MM.1S (cell line): ENCODE results near the gene CARD9.

Source experiments
- DNase-seq: peaks from one replicate; pipeline ENCODE4 v3.0.0-alpha.2; 2015
- H2AFZ ChIP-seq: fragments of 300-600 bp; sonication (generic); 2 replicates; pipeline ENCODE4 v1.6.0; 2016; ENCODE audit warnings: antibody characterized with exemption, low read length
- H3F3A ChIP-seq: fragments of 300-600 bp; sonication (generic); 2 replicates; pipeline ENCODE4 v1.6.1; 2016; ENCODE audit warnings: mild to moderate bottlenecking, antibody characterized with exemption, low read length, moderate library complexity, mixed read lengths; ENCODE audit not compliant: insufficient read depth
- H3K27ac ChIP-seq: fragments of 300-600 bp; sonication (generic); 2 replicates; pipeline ENCODE4 v1.5.1; 2016; ENCODE audit warnings: mild to moderate bottlenecking, low read length
- H3K27me3 ChIP-seq: fragments of 300-600 bp; sonication (generic); replicated peaks from 2 replicates; pipeline ENCODE4 v1.6.0; 2016; ENCODE audit warnings: low read length; ENCODE audit not compliant: insufficient read depth
- H3K36me3 ChIP-seq: fragments of 300-600 bp; sonication (generic); replicated peaks from 2 replicates; pipeline ENCODE4 v1.6.1; 2016; ENCODE audit warnings: mild to moderate bottlenecking, low read length, mixed read lengths; ENCODE audit not compliant: insufficient read depth
- H3K4me1 ChIP-seq: fragments of 300-600 bp; sonication (generic); 2 replicates; pipeline ENCODE4 v1.6.1; 2016; ENCODE audit warnings: low read length, mixed read lengths
- H3K4me2 ChIP-seq: fragments of 300-600 bp; sonication (generic); 2 replicates; pipeline ENCODE4 v1.6.0; 2016; ENCODE audit warnings: low read depth, low read length
- H3K4me3 ChIP-seq: fragments of 300-600 bp; sonication (generic); 2 replicates; pipeline ENCODE4 v1.5.1; 2016; ENCODE audit warnings: low read length, mixed read lengths
- H3K79me2 ChIP-seq: fragments of 300-600 bp; sonication (generic); 2 replicates; pipeline ENCODE4 v1.6.1; 2016; ENCODE audit warnings: mixed run types, low read length, mixed read lengths
- H3K9ac ChIP-seq: fragments of 300-600 bp; sonication (generic); 2 replicates; pipeline ENCODE4 v1.6.1; 2016; ENCODE audit warnings: low read length, mixed read lengths
- H3K9me2 ChIP-seq: fragments of 300-600 bp; sonication (generic); replicated peaks from 2 replicates; pipeline ENCODE4 v1.6.1; 2016; ENCODE audit warnings: mild to moderate bottlenecking, low read length, mixed read lengths; ENCODE audit not compliant: insufficient read depth
- H3K9me3 ChIP-seq: fragments of 300-600 bp; sonication (generic); replicated peaks from 2 replicates; pipeline ENCODE4 v1.6.1; 2016; ENCODE audit warnings: mild to moderate bottlenecking, low read length, mixed read lengths; ENCODE audit not compliant: insufficient read depth
- H4K20me1 ChIP-seq: fragments of 300-600 bp; sonication (generic); 2 replicates; pipeline ENCODE4 v1.6.1; 2016; ENCODE audit warnings: mild to moderate bottlenecking, low read length, moderate library complexity, mixed read lengths; ENCODE audit not compliant: insufficient read depth
- CTCF ChIP-seq: fragments of 300-600 bp; sonication (generic); IDR thresholded peaks from 2 replicates; pipeline ENCODE4 v1.5.1; 2016; ENCODE audit warnings: antibody characterized with exemption, low read length, mixed read lengths
- EZH2 ChIP-seq: fragments of 300-600 bp; sonication (generic); optimal IDR thresholded peaks from 2 replicates; pipeline ENCODE3; 2017; ENCODE audit warnings: low read depth, mild to moderate bottlenecking, antibody characterized with exemption, low read length, mixed read lengths
- EZH2phosphoT487 ChIP-seq: fragments of 300-600 bp; sonication (generic); IDR thresholded peaks from 2 replicates; pipeline ENCODE4 v1.6.1; 2018; ENCODE audit warnings: antibody characterized with exemption, low read length

Gene CARD9

GRCh38 chr9:136392538-136393449 is 19.3 kb upstream of the CARD9 start:
- Histone ChIP-seq H3K79me2 (peaks cover 7% of the 10 kb centered on the region), H3K4me2 (no peak overlapping the region), H3K9me3 (no peaks in the 10 kb centered on the region), H3K36me3 (peaks cover 4% of the 10 kb centered on the region; the same call in 1 of the 2 replicates), H3K9me2 (no peaks in the 10 kb centered on the region), H3F3A (no peaks in the 10 kb centered on the region), H2AFZ (no peak overlapping the region), H3K27ac (no peak overlapping the region), H3K9ac (no peak overlapping the region), H4K20me1 (no peaks in the 10 kb centered on the region), H3K4me3 (no peak overlapping the region), H3K4me1 (no peaks in the 10 kb centered on the region), H3K27me3 (no peaks in the 10 kb centered on the region)
- DNase-seq = no peak
- no peak for TF ChIP-seq EZH2
- no peak for TF ChIP-seq EZH2phosphoT487
- TF ChIP-seq CTCF = no peak

GRCh38 chr9:136391737-136392537 is 18.5 kb upstream of the CARD9 start:
- no peaks in the 10 kb centered on the region for H3K9me3 ChIP-seq
- H3K27me3 ChIP-seq = no peaks in the 10 kb centered on the region
- no peaks in the 10 kb centered on the region for H3F3A ChIP-seq
- H3K27ac ChIP-seq = no peak overlapping the region
- TF ChIP-seq EZH2phosphoT487 (no peak), CTCF (no peak), EZH2 (no peak)
- no peak overlapping the region for H3K9ac ChIP-seq
- no peaks in the 10 kb centered on the region for H3K4me1 ChIP-seq
- H3K4me3 ChIP-seq = no peak overlapping the region
- H3K79me2 ChIP-seq = peaks cover 5% of the 10 kb centered on the region; the same call in 1 of the 2 replicates
- H2AFZ ChIP-seq = no peak overlapping the region
- no peaks in the 10 kb centered on the region for H3K9me2 ChIP-seq
- no peaks in the 10 kb centered on the region for H4K20me1 ChIP-seq
- H3K4me2 ChIP-seq = no peak overlapping the region
- peaks cover 4% of the 10 kb centered on the region; the same call in 1 of the 2 replicates for H3K36me3 ChIP-seq
- DNase-seq = no peak

- Histone ChIP-seq H3K9me3 (no peaks in the 10 kb centered on the region), H4K20me1 (no peaks in the 10 kb centered on the region), H3K27me3 (no peaks in the 10 kb centered on the region), H3K9ac (no peak overlapping the region), H3K27ac (no peak overlapping the region), H3F3A (no peaks in the 10 kb centered on the region), H3K36me3 (peaks cover 4% of the 10 kb centered on the region; the same call in 1 of the 2 replicates), H3K79me2 (no peaks in the 10 kb centered on the region), H3K4me1 (no peaks in the 10 kb centered on the region), H2AFZ (no peak overlapping the region), H3K4me2 (no peak overlapping the region), H3K9me2 (no peaks in the 10 kb centered on the region), H3K4me3 (no peak overlapping the region)
- DNase-seq = no peak
- TF ChIP-seq CTCF (no peak), EZH2phosphoT487 (no peak), EZH2 (no peak)
These were observed 15.9 kb upstream of the CARD9 start for GRCh38 chr9:136389396-136389795.
